Activated CD8-positive, alpha-beta memory T cell treated with anti-CD3 and anti-CD28 coated beads, Interleukin-2, amount 50 U/mL, for 4 hours (primary cell): ENCODE measurements around the gene NSD1.

ENCODE experiments used
- DNase-seq: peaks from one replicate; pipeline ENCODE4 v3.0.0-alpha.2; 2020

The NSD1 gene

DNA sequence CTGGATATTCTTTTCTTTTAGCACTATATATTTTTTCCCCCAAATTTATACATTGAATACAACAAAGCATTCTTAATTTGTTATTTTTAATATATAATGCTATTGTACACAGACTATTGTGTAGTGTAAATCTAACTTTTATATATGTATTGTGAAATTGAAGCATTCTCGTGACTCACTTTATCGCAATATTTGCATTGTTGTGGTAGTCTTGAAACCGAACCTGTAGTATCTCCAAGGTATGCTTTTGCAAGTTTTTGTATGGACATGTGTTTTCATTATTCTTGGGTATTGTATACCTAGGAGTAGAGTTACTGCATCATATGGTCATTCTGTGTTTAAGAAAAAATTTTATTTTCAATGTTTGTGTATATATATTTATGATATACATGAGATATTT is 49.6 kb downstream of the NSD1 start:
- DNase-seq = no peak

DNA sequence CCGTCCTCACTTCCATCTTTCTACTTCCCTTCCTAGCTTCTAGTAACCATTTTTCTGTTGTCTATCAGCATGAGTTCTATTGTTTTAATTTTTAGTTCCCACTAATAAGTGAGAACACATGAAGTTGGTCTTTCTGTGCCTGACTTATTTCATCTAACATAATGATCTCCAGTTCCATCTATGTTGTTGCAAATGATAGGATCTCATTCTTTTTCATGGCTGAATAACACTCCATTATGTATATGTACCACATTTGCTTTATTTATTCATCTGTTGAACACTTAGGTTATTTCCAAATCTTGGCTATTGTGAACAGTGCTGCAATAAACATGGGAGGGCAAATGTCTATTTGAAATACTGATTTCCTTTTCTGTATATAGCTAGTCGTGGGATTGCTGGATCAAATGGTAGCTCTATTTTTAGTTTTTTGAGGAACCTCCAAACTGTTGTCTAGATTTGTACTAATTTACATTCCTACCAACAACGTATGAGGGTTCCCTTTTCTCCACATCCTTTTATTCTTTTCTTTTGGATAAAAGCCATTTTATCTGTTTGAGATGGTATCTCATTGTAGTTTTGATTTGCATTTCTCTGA is 50.3 kb downstream of the NSD1 start:
- no peak for DNase-seq

GRCh38 chr5:177185993-177186392 is 52.4 kb downstream of the NSD1 start:
- DNase-seq = no peak

DNA sequence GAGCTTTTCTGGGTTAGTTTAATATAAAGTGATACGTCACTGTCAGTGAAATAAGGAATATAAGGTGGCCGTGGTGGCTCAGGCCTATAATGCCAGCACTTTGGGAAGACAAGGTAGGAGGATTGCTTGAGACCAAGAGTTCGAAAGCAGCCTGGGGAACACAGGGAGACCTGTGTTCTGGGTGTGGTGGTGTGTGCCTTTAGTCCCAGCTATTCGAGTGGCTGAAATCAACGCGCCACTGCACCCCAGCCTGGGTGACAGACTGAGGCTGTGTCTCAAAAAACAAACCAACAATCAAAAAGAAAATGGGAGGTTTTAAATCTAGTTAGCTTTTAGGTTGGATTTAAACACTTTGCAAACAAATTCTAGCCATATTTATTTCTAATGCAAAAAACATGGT is 53.1 kb downstream of the NSD1 start:
- no peak for DNase-seq

DNA sequence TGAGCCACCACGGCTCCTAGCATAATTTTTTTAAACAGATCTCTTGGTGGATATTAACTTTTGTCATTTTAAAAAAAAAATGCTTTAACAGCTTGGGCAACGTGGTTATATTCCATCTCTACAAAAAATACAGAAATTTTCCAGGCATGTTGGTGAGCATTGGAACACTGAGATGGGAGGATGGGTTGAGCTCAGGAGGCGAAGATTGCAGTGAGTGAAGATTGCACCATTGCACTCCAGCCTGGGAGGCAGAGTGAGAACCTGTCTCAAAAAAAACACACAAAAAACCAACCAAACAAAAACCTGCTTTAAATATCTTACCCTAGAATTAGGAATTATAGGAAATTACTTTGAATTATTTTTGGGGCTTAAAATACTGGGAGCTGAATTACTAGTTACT is 55.2 kb downstream of the NSD1 start:
- no peak for DNase-seq

DNA sequence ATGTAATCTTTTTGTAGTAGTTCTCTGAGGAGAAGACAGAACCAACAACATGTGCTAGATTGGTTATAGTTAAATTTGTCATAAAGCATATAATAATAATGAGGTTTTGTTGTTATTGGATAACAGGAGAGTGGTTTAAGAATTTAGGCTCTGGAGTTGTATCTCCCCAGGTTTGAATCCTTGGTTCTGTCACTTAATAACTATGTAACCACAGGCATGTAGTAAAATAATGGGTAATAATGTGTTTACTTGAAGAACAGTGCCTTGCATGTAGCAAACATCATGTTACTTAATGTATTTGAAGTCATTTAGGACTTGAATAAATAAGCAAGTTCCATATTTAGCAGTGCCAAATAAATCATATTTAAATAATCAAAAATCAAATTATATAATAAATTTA is 55.8 kb downstream of the NSD1 start:
- DNase-seq = no peak

DNA sequence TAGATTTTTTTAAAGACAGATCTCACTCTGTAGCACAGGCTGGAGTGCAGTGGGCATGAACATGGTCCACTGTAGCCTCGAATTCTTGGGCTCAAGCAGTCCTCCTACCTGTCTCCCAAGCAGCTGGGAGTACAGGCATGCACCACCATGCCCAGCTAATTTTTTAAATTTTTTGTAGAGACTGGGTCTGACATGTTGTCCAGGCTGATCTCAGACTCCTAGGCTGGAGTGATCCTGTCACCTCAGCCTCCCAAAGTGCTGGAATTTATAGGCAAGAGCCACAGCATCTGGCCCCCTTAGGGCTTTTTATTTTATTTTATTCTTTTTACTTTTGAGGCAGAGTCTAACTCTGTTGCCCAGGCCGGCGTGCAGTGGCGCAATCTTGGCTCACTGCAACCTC is 56.4 kb downstream of the NSD1 start:
- DNase-seq = no peak

DNA sequence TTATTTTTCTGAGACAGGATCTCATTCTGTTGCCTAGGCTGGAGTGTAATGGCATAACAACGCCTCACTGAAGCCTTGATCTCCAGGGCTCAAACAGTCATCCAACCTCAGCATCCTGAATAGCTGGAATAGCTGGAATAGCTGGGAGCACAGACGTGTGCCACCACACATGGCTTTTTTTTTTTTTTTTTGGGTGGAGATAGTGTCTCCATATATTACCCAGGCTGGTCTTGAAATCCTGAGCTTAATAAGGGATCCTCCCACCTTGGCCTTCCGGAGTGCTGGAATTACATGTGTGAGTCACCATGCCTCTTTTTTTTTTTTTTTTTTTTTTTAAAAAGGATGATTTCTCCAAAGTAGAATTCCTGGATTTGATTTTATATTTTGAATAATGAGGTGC is 60.7 kb downstream of the NSD1 start:
- no peak for DNase-seq

DNA sequence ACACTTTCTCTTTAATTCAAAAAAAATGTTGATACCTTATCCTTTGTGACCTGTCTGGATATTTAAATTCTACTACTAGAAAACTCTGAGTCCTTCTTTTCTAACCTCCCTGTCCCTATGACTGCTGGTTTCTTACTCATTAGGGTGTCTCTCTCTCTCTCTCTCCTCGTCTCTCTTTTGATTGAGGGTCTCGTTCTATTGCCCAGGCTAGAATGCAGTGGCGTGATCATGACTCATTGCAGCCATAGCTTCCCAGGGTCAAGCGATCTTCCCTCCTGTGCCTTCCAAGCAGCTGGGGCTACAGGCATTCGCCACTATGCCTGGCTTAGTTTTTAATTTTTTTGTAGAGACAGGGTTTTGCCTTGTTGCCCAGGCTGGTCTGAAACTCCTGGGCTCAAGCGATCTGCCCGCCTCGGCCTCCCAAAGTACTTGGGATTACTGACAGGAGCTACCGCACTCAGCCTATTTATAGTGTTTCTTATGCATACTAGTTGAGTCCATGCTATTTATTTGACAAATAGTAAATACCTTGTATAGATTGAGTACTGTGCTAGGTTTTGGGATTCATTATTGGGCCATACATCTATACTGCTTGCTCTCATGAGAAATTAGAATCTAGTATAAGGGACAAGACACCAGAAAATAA is 61.9 kb downstream of the NSD1 start:
- no peak for DNase-seq

DNA sequence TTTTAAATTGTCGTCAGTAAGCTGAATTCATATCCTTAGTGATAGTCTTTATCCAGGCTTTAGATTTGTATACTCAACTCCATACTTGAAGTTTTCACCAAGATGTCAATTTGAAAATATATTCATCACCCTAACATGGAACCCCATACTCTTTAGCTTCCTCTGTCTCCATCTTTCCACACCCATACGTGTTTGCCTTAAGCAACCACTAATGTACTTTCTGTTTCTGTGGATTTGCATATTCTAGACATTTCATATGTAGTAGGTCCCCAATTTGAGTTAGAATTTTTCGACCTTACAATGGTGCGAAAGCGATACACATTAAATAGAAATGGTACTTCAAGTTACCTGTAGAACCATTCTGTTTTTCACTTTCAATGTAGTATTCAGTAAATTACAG is 65.2 kb downstream of the NSD1 start:
- no peak for DNase-seq

- DNase-seq = no peak
Measured at GRCh38 chr5:177204281-177204680, 70.7 kb downstream of the NSD1 start.

GRCh38 chr5:177209610-177210009 is 76.0 kb downstream of the NSD1 start:
- DNase-seq = no peak

DNA sequence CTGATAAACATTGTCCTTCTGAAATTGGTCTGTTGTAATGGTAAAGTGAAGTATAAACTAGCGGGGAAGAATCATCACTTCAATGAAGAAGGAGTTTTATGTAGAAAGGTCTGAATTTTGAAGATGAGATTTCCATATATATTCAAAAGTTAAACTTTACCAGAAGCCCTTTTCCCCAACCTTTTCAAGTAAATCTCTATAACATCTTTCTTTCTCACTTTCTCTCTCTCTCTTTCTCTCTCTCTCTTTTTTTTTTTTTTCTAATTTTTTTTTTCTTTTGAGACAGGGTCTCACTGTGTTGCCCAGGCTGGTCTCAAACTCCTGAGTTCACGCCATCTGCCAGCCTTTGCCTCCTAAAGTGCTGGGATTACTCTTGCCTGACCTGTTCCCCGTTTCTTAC is 78.7 kb downstream of the NSD1 start:
- no peak for DNase-seq

GRCh38 chr5:177220576-177220975 is 87.0 kb downstream of the NSD1 start:
- DNase-seq = no peak

- DNase-seq = no peak
Measured at GRCh38 chr5:177222269-177222668, 88.7 kb downstream of the NSD1 start.

DNA sequence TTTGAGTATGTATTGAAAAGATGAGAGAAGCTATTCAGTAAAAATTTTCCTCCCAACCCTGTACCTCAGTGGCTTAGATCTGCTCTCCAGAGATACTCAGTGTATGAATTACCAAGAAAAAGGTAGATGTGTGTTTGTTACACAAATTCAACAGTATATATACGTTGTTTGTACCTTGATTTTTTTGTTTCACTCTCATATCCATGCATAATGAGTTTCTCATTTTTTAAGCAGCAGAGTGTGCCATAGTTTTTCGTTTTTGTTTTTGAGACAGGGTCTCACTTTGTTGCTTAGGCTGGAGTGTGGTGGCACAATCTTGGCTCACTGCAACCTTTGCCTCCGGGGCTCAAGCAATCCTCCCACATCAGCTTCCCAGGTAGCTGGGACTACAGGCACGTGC is 92.2 kb downstream of the NSD1 start:
- no peak for DNase-seq

- DNase-seq = no peak
Measured at GRCh38 chr5:177226860-177227259, 93.3 kb downstream of the NSD1 start.

DNA sequence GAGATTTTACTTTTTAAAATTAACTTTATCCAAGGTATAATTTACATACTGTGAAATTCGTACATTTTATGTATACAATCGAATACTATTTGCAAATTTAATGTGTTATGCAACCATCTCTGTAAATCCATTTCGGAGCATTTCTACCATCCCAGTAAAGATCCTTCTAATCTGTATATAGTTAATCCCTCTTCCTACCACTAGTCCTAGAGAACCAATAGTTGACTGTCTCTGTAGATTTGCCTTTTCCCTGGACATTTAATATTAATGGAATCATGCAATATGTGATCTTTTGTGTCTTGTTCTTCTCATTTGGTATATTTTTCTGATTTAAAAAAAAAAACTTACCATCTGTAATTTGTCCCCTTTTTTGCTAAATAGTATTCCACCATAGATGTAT is 95.2 kb downstream of the NSD1 start:
- no peak for DNase-seq

DNA sequence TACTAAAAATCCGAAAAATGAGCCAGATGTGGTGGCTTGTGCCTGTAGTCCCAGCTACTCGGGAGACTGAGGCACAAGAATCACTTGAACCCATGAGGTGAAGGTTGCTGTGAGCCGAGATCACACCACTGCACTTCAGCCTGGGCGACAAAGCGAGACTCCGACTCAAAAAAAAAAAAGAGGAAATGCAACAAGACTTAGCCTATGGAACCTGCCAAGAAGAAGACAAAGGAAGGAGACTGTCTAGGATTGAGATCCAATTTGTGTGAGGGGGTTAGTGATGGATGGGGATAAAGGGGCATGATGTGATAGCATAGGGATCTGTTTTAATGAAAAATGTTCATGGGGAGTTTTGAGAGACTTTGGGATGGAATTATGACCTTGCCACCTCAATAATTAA is 97.1 kb downstream of the NSD1 start:
- no peak for DNase-seq

GRCh38 chr5:177231479-177232250 is 98.1 kb downstream of the NSD1 start:
- DNase-seq = no peak

- DNase-seq = no peak
Measured at GRCh38 chr5:177232358-177232757, 98.8 kb downstream of the NSD1 start.

DNA sequence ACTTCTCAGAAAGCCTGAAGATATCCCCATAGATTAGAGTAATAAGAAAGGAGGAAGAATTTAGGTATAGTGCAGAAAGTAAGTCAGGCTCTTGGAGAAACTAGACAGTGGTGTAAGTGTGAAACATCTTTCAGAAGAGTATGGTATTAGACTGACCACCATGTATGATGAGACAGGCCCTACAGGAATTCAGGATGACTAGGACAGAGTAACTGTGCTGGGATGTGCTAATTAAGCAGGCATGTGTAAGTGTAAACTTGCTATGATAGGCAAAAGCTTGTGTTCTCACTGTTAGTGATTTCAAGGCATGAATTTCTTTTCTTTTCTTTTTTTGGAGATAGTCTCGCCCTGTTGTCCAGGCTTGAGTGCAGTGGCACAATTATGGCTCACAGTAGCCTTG is 99.2 kb downstream of the NSD1 start:
- DNase-seq = no peak

GRCh38 chr5:177233206-177233605 is 99.6 kb downstream of the NSD1 start:
- DNase-seq = no peak

DNA sequence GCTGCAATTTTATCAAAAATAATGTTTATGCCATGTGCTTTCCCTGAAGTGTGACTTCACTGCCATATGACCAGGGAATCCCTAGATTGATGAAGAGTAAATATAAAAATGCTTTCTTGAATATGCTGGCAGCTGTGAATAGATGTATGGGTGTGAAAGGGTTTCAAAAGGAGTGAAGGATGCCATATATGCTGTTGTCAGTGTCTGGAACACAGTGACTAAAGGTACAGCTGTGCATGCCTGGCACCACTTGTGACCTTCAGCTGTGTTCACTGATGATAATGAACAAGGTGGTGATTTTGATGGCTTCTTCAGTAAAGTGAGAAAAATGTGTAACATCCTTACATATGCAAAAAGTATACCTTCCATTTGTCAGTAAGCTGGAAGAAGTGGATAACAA is 100.2 kb downstream of the NSD1 start:
- no peak for DNase-seq

- DNase-seq = no peak
Measured at GRCh38 chr5:177234841-177235240, 101.3 kb downstream of the NSD1 start.
